GM23338 (cell line): ENCODE data around the gene SREBF2. TPM values are rescaled to one million over a fixed set of nuclear protein-coding genes. Genes with fewer than 3 reads are reported as not detected.

ENCODE experiments used
- ATAC-seq: fragments of 200-7000 bp; cut with Tn5 transposase; 3 replicates; pipeline ENCODE4 v1.9.1; 2020
- DNase-seq: peaks from one replicate; pipeline ENCODE4 v3.0.0-alpha.2; 2015; ENCODE audit warnings: low spot score
- H2AFZ ChIP-seq: fragments of 200-600 bp; sonication (generic); 2 replicates; pipeline ENCODE4 v1.8.0; 2016; ENCODE audit warnings: antibody characterized with exemption, mild to moderate bottlenecking, moderate library complexity
- H3F3A ChIP-seq: fragments of 200-600 bp; sonication (generic); replicated peaks from 2 replicates; pipeline ENCODE4 v1.8.0; 2017; ENCODE audit warnings: antibody characterized with exemption, mixed run types, low read depth
- H3K27ac ChIP-seq: fragments of 200-600 bp; sonication (generic); 2 replicates; pipeline ENCODE4 v1.6.1; 2016; ENCODE audit warnings: low read depth
- H3K27me3 ChIP-seq: fragments of 200-600 bp; sonication (generic); 2 replicates; pipeline ENCODE4 v1.8.0; 2016; ENCODE audit warnings: mild to moderate bottlenecking, mixed run types, moderate library complexity; ENCODE audit not compliant: insufficient read depth
- H3K36me3 ChIP-seq: fragments of 200-600 bp; sonication (generic); 2 replicates; pipeline ENCODE4 v1.8.0; 2016; ENCODE audit warnings: mild to moderate bottlenecking; ENCODE audit not compliant: insufficient read depth
- H3K4me1 ChIP-seq: fragments of 200-600 bp; sonication (generic); 2 replicates; pipeline ENCODE4 v1.8.0; 2016; ENCODE audit warnings: mild to moderate bottlenecking, moderate library complexity; ENCODE audit not compliant: insufficient read depth
- H3K4me2 ChIP-seq: fragments of 200-600 bp; sonication (generic); 2 replicates; pipeline ENCODE4 v1.7.1; 2017; ENCODE audit warnings: mixed run types
- H3K4me3 ChIP-seq: fragments of 200-600 bp; sonication (generic); 2 replicates; pipeline ENCODE4 v1.6.1; 2016; ENCODE audit warnings: mixed run types
- H3K79me2 ChIP-seq: fragments of 200-600 bp; sonication (generic); replicated peaks from 2 replicates; pipeline ENCODE4 v1.8.0; 2017; ENCODE audit warnings: mild to moderate bottlenecking; ENCODE audit not compliant: insufficient read depth
- H3K9me2 ChIP-seq: fragments of 200-600 bp; sonication (generic); 2 replicates; pipeline ENCODE4 v1.8.0; 2017; ENCODE audit not compliant: insufficient read depth
- H4K20me1 ChIP-seq: fragments of 200-600 bp; sonication (generic); replicated peaks from 2 replicates; pipeline ENCODE4 v1.8.0; 2017; ENCODE audit warnings: mild to moderate bottlenecking; ENCODE audit not compliant: insufficient read depth
- H3K27ac Mint-ChIP-seq: 2 replicates; pipeline ENCODE4 v1.8.0; 2020; ENCODE audit warnings: inconsistent platforms, mild to moderate bottlenecking, moderate library complexity, mixed read lengths
- H3K27me3 Mint-ChIP-seq: 3 replicates; pipeline ENCODE4 v1.8.0; 2022; ENCODE audit warnings: low read depth, mild to moderate bottlenecking, moderate library complexity, mixed read lengths, inconsistent platforms; ENCODE audit not compliant: insufficient read depth, poor library complexity
- H3K36me3 Mint-ChIP-seq: 3 replicates; pipeline ENCODE4 v1.8.0; 2021; ENCODE audit warnings: low read depth, mild to moderate bottlenecking, inconsistent platforms, moderate library complexity, mixed read lengths
- H3K4me1 Mint-ChIP-seq: 3 replicates; pipeline ENCODE4 v1.8.0; 2020; ENCODE audit warnings: mild to moderate bottlenecking, inconsistent platforms, mixed read lengths
- H3K4me3 Mint-ChIP-seq: 3 replicates; pipeline ENCODE4 v1.8.0; 2021; ENCODE audit warnings: moderate library complexity, mild to moderate bottlenecking, inconsistent platforms, mixed read lengths
- H3K9me3 Mint-ChIP-seq: 3 replicates; pipeline ENCODE4 v1.8.0; 2020; ENCODE audit warnings: moderate library complexity, mild to moderate bottlenecking, inconsistent platforms, mixed read lengths
- CREB1 ChIP-seq: fragments of 250-450 bp; sonication (Bioruptor Pico); IDR thresholded peaks from 2 replicates; pipeline ENCODE4 v1.5.0; 2020; ENCODE audit warnings: low read depth, mild to moderate bottlenecking, moderate library complexity
- CTCF ChIP-seq, 2 experiments: fragments of 200-600 bp in 1 of 2; sonication (generic) in 1 of 2; conservative IDR thresholded peaks; 2 replicates each; pipeline versions ENCODE4 v1.5.1 to v1.6.1; 2016 to 2017; ENCODE audit warnings: antibody characterized with exemption in 2 of 2, low read depth in 2 of 2, mild to moderate bottlenecking in 2 of 2, moderate library complexity in 1 of 2
- EZH2 ChIP-seq: fragments of 200-600 bp; sonication (generic); IDR thresholded peaks from one replicate; pipeline ENCODE4 v1.8.0; 2017; ENCODE audit warnings: antibody characterized with exemption, mild to moderate bottlenecking, low read depth; ENCODE audit not compliant: unreplicated experiment
- EZH2phosphoT487 ChIP-seq: fragments of 200-600 bp; sonication (generic); IDR thresholded peaks from one replicate; pipeline ENCODE4 v1.8.1; 2018; ENCODE audit warnings: antibody characterized with exemption; ENCODE audit not compliant: unreplicated experiment
- JUNB ChIP-seq: IDR thresholded peaks from one replicate; pipeline ENCODE4 v1.6.1; 2016; ENCODE audit warnings: antibody characterized with exemption; ENCODE audit not compliant: unreplicated experiment
- POLR2AphosphoS5 ChIP-seq: IDR thresholded peaks from 2 replicates; pipeline ENCODE4 v1.6.1; 2016; ENCODE audit warnings: antibody characterized with exemption, low read depth
- REST ChIP-seq: IDR thresholded peaks from one replicate; pipeline ENCODE4 v1.6.1; 2018; ENCODE audit warnings: antibody characterized with exemption; ENCODE audit not compliant: unreplicated experiment
- ZNF114 ChIP-seq: fragments of 250-450 bp; sonication (Bioruptor Pico); IDR thresholded peaks from 2 replicates; pipeline ENCODE4 v1.5.0; 2020; ENCODE audit warnings: mild to moderate bottlenecking, moderate library complexity
- polyA plus RNA-seq: library from polyadenylated mRNA; unstranded; fragments of >200 nt; fragmentation: Nextera tagmentation; extraction: Ambion mirVana; gene quantifications from 2 replicates; pipeline ENCODE4 v1.2.1, GENCODE V29; 2016
- total RNA-seq: library from RNA; depleted of rRNA; stranded (reverse); fragments of >200 nt; shearing (Covaris generic); gene quantifications from 2 replicates; pipeline ENCODE4 v1.2.3, GENCODE V29; 2014

SREBF2 gene
- total and polyA plus RNA-seq, 2 experiments from 2014 or later, result 48.7 to 163 TPM

- no peak for TF ChIP-seq CTCF (conservative IDR thresholded peaks at IDR 0.05; ENCODE audit: low read depth in 2 of 2)
- no peak for TF ChIP-seq POLR2AphosphoS5
- TF ChIP-seq CREB1 (CRISPR knock-in tag), result no peak
- no peak for TF ChIP-seq EZH2
- TF ChIP-seq EZH2phosphoT487, result no peak
- no peak for TF ChIP-seq ZNF114 (CRISPR knock-in tag)
- no peak for TF ChIP-seq REST
Measured at GRCh38 chr22:41943661-41944209, 110.8 kb downstream of the SREBF2 start (continued).

- peaks cover 22% of the 10 kb centered on the region for H4K20me1 ChIP-seq
- peak within 1 kb of the TSS; percentile 55 for H3K4me3 ChIP-seq
- H3F3A ChIP-seq, result peaks cover 24% of the 10 kb centered on the region
- Mint-ChIP-seq H3K27me3 (peaks cover 24% of the 10 kb centered on the region), H3K27ac (peak within 1 kb of the TSS; percentile 82; the same call in 1 of the 2 replicates), H3K9me3 (no peaks in the 10 kb centered on the region), H3K4me1 (peaks cover 31% of the 10 kb centered on the region), H3K36me3 (peaks cover 36% of the 10 kb centered on the region), H3K4me3 (peak within 1 kb of the TSS; percentile 82)
- DNase-seq, result peak; percentile 98
- 0 out of 2 replicates have a peak, but pooled peaks cover 3% of the 10 kb centered on the region for H3K27me3 ChIP-seq
- peaks cover 34% of the 10 kb centered on the region for H3K4me1 ChIP-seq
- H3K27ac ChIP-seq, result no peak within 1 kb of the TSS; the same call in 1 of the 2 replicates
- H3K36me3 ChIP-seq, result 0 out of 2 replicates have a peak, but pooled peaks cover 4% of the 10 kb centered on the region
- peak; percentile 93 for ATAC-seq
- peak within 1 kb of the TSS; percentile 90 for H3K4me2 ChIP-seq
- TF ChIP-seq JUNB (no peak), EZH2phosphoT487 (no peak), POLR2AphosphoS5 (peak; percentile 78)
- peak within 1 kb of the TSS; percentile 92 for H2AFZ ChIP-seq
- peaks cover 10% of the 10 kb centered on the region for H3K79me2 ChIP-seq
- no peaks in the 10 kb centered on the region for H3K9me2 ChIP-seq
Measured at GRCh38 chr22:41946629-41947423, 113.9 kb downstream of the SREBF2 start, which contains the start of gene CENPM. CENPM (minus strand) TSS chr22:41947152; CDS start chr22:41947076, 76 bp downstream.
